Measurements from ENCODE around the gene TNFSF4. TPM values are rescaled to one million over a fixed set of nuclear protein-coding genes. Genes with fewer than 3 reads are reported as not detected.

Gene TNFSF4
- total and polyA plus RNA-seq, 2 of the 4 experiments (the other 2 are of a cell fraction), result 13.4 to 19.7 TPM

GRCh38 chr1:173213665-173214064 is 6.5 kb upstream of the TNFSF4 start:
- H3K79me1 ChIP-seq (ENCODE audit: low read depth in 1 of 2, low read length in 2 of 2), result no peaks in the 10 kb centered on the region
- H3K14ac ChIP-seq (replicated peaks; ENCODE audit: low read depth, low read length), result no peak overlapping the region
- H3K9me1 ChIP-seq (ENCODE audit: insufficient read depth, low read length), result no peaks in the 10 kb centered on the region
- H4K8ac ChIP-seq (ENCODE audit: low read depth in 2 of 2, low read length in 2 of 2), result no peak overlapping the region
- dilution Hi-C loops (cut with HindIII; ENCODE audit: low sequenced_read_pairs, unreplicated experiment), result no loop called here
- H2BK120ac ChIP-seq (ENCODE audit: low read depth, low read length), result no peak overlapping the region
- H3K27me3 ChIP-seq (ENCODE audit: control insufficient read depth, insufficient read depth, low read length), result no peaks in the 10 kb centered on the region
- no peak overlapping the region for H2BK5ac ChIP-seq (ENCODE audit: low read depth, low read length, poor library complexity, severe bottlenecking)
- no peaks in the 10 kb centered on the region for H4K20me1 ChIP-seq (ENCODE audit: insufficient read depth, low read length)
- TF ChIP-seq CHD1 (IDR thresholded peaks at IDR 0.05; ENCODE audit: low read depth, low read length), result no peak
- no peak for TF ChIP-seq MAFK (IDR thresholded peaks at IDR 0.05; ENCODE audit: low read depth, low read length)
- no peak for TF ChIP-seq CEBPB (IDR thresholded peaks at IDR 0.05; ENCODE audit: low read depth, low read length)
- no peak for TF ChIP-seq BHLHE40 (IDR thresholded peaks at IDR 0.05; ENCODE audit: low read depth, low read length)
- no peak for TF ChIP-seq RFX5 (IDR thresholded peaks at IDR 0.05; ENCODE audit: low read depth, low read length)
- TF ChIP-seq MXI1 (IDR thresholded peaks at IDR 0.05; ENCODE audit: borderline replicate concordance, low read depth, low read length), result no peak
- TF ChIP-seq ELK1 (IDR thresholded peaks at IDR 0.05; ENCODE audit: borderline replicate concordance, low read depth, low read length), result no peak
- TF ChIP-seq FOS (IDR thresholded peaks at IDR 0.05; ENCODE audit: low read depth, low read length), result no peak
- no peak for TF ChIP-seq CTCF (conservative IDR thresholded peaks at IDR 0.05; ENCODE audit: low read depth, low read length)
- no peak for TF ChIP-seq RAD21 (IDR thresholded peaks at IDR 0.05; ENCODE audit: low read length)
- TF ChIP-seq POLR2A (IDR thresholded peaks at IDR 0.05; ENCODE audit: low read depth, low read length), result no peak
- TF ChIP-seq MAZ (IDR thresholded peaks at IDR 0.05; ENCODE audit: borderline replicate concordance, low read depth, low read length), result no peak
- TF ChIP-seq USF2 (IDR thresholded peaks at IDR 0.05; ENCODE audit: low read depth, low read length), result no peak
- no peak for TF ChIP-seq SMC3 (IDR thresholded peaks at IDR 0.05; ENCODE audit: low read depth, low read length)
- TF ChIP-seq RCOR1 (IDR thresholded peaks at IDR 0.05; ENCODE audit: insufficient replicate concordance, low read length), result no peak
- no peak for TF ChIP-seq NFE2L2 (IDR thresholded peaks at IDR 0.05; ENCODE audit: low read depth, low read length)
- intact Hi-C loops (cut with micrococcal nuclease), result no loop called here
- H3K4me3 ChIP-seq (ENCODE audit: insufficient read depth, low read depth, low read length), result no peak overlapping the region
- no peak overlapping the region for H3K23ac ChIP-seq (ENCODE audit: low read depth, low read length)
- H3K9ac ChIP-seq (ENCODE audit: low read depth, low read length), result no peak overlapping the region
- H3K18ac ChIP-seq (ENCODE audit: low read depth, low read length), result no peak overlapping the region
- no peak overlapping the region for H2AFZ ChIP-seq (replicated peaks; ENCODE audit: low read length, poor library complexity)
- no peak overlapping the region for H4K91ac ChIP-seq (ENCODE audit: insufficient read depth, low read depth, low read length)
- no peaks in the 10 kb centered on the region for H3K9me3 ChIP-seq (ENCODE audit: control insufficient read depth, insufficient read depth, low read length)
- no peak overlapping the region for H2BK20ac ChIP-seq (ENCODE audit: low read depth, low read length)
- H3K27ac ChIP-seq (ENCODE audit: insufficient read depth, low read length), result no peak overlapping the region
- no peak overlapping the region for H3K4ac ChIP-seq (ENCODE audit: low read depth, low read length)
- H3K56ac ChIP-seq (ENCODE audit: extremely low read depth, insufficient read depth, low read length), result no peak overlapping the region
- H2AK9ac ChIP-seq (replicated peaks; ENCODE audit: low read depth, low read length, poor library complexity), result no peak overlapping the region
- DNase-seq (no peak), ATAC-seq (ENCODE audit: low read depth) (no peak)
- CTCF ChIA-PET, result no interaction called here
- POLR2A ChIA-PET (ENCODE audit: unreplicated experiment), result no interaction called here
- H2AK5ac ChIP-seq (ENCODE audit: low read depth, low read length), result no peak overlapping the region
- BruUV-seq (replicated peaks), result no TSS peak
- H3K36me3 ChIP-seq (ENCODE audit: control insufficient read depth, insufficient read depth, low read length), result no peaks in the 10 kb centered on the region
- no peak overlapping the region for H4K5ac ChIP-seq (ENCODE audit: low read depth, low read length)
- in situ Hi-C loops (cut with MboI; ENCODE audit: low sequenced_read_pairs), result no loop called here
- no peak overlapping the region for H3K4me2 ChIP-seq (ENCODE audit: low read depth, low read length)
- no peak overlapping the region for H2BK15ac ChIP-seq (ENCODE audit: low read depth, low read length)
- no CpG with 5 or more reads among the region's 1 CpG for WGBS, 2 experiments (ENCODE audit: extremely low coverage in 2 of 2, insufficient read length in 1 of 2)
- no peaks in the 10 kb centered on the region for H3K4me1 ChIP-seq (ENCODE audit: control insufficient read depth, insufficient read depth, low read length)
